HCT116 (cell line): ENCODE measurements around the gene RBM43. TPM values are rescaled to one million over a fixed set of nuclear protein-coding genes. Genes with fewer than 3 reads are reported as not detected.

Source experiments
- ATAC-seq: fragments of 200-7000 bp; cut with Tn5 transposase; 2 replicates; pipeline ENCODE4 v1.9.1; 2020; ENCODE audit warnings: mild to moderate bottlenecking, moderate library complexity
- BruUV-seq: library from RNA; stranded (reverse); fragments of 400-500 nt; replicated peaks from 2 replicates; lab custom pipeline; 2021; lab: Mats Ljungman, UMichigan
- CTCF ChIA-PET: fragments of 300-600 bp; sonication (Branson Sonifier 250); formaldehyde crosslinking; loops from one replicate; lab custom pipeline; 2021; ENCODE audit warnings: antibody characterized with exemption; lab: Charles Lee
- POLR2A ChIA-PET: fragments of 300-600, 350-600 bp; sonication (Branson Sonifier 250); formaldehyde crosslinking; loops from one replicate; lab custom pipeline; 2021; ENCODE audit warnings: antibody characterized with exemption; lab: Charles Lee
- RAD21 ChIA-PET, 2 experiments: fragments of 300-600 bp; sonication (Branson Sonifier 250); formaldehyde crosslinking; loops; one replicate each; lab custom pipeline; 2023; ENCODE audit warnings: low total read pairs in 2 of 2; ENCODE audit not compliant: uncharacterized antibody in 2 of 2, unreplicated experiment in 2 of 2, low non-redundant PET in 1 of 2; lab: Charles Lee
- DNase-seq: peaks from one replicate; pipeline ENCODE4 v3.0.0-alpha.2; 2010; ENCODE audit warnings: low read depth, low spot score
- H2AFZ ChIP-seq: fragments of 200-600 bp; shearing (Covaris generic), sonication (generic); 2 replicates; pipeline ENCODE4 v1.6.1; 2017; ENCODE audit warnings: low read depth, mixed run types, mixed read lengths, antibody characterized with exemption, low read length; ENCODE audit not compliant: poor library complexity, severe bottlenecking
- H3K27ac ChIP-seq: 2 replicates; pipeline ENCODE4 v1.5.1; 2012; ENCODE audit warnings: low read depth, low read length
- H3K27me3 ChIP-seq: fragments of 200-600 bp; sonication (generic); 2 replicates; pipeline ENCODE4 v1.6.1; 2016; ENCODE audit warnings: mixed run types, low read length, mixed read lengths; ENCODE audit not compliant: insufficient read depth
- H3K36me3 ChIP-seq, 2 experiments: fragments of 200-500 bp in 1 of 2; fragments of 200-600 bp in 1 of 2; sonication (Bioruptor generic) in 1 of 2; sonication (generic) in 1 of 2; 2 replicates each; pipeline versions ENCODE4 v1.5.1 to v1.6.1; 2014 to 2016; ENCODE audit warnings: low read length in 2 of 2, inconsistent platforms in 1 of 2, mixed read lengths in 1 of 2, mixed run types in 1 of 2; ENCODE audit not compliant: insufficient read depth in 2 of 2, control insufficient read depth in 1 of 2
- H3K4me1 ChIP-seq, 2 experiments: fragments of 200-600 bp in 1 of 2; sonication (generic) in 1 of 2; 2 replicates each; pipeline versions ENCODE4 v1.5.1 to v1.6.1; 2012 to 2017; ENCODE audit warnings: low read length in 2 of 2, inconsistent platforms in 1 of 2, mild to moderate bottlenecking in 1 of 2, mixed read lengths in 1 of 2, mixed run types in 1 of 2, moderate library complexity in 1 of 2; ENCODE audit not compliant: insufficient read depth in 2 of 2, control insufficient read depth in 1 of 2
- H3K4me2 ChIP-seq: fragments of 200-600 bp; sonication (generic); 2 replicates; pipeline ENCODE4 v1.6.1; 2017; ENCODE audit warnings: mixed run types, low read length, mixed read lengths
- H3K4me3 ChIP-seq, 2 experiments: fragments of 200-600 bp in 1 of 2; sonication (generic) in 1 of 2; replicated peaks in 1 of 2; 2 replicates each; pipeline ENCODE4 v1.5.1; 2011 to 2016; ENCODE audit warnings: low read length in 2 of 2, control low read depth in 1 of 2, low read depth in 1 of 2, mild to moderate bottlenecking in 1 of 2, mixed read lengths in 1 of 2, mixed run types in 1 of 2
- H3K79me2 ChIP-seq: fragments of 200-600 bp; sonication (generic); 2 replicates; pipeline ENCODE4 v1.6.1; 2017; ENCODE audit warnings: mild to moderate bottlenecking, mixed run types, low read length, moderate library complexity, mixed read lengths; ENCODE audit not compliant: insufficient read depth
- H3K9ac ChIP-seq: fragments of 200-600 bp; sonication (generic); 2 replicates; pipeline ENCODE4 v1.6.1; 2016; ENCODE audit warnings: low read length, mixed read lengths
- H3K9me2 ChIP-seq: fragments of 200-600 bp; sonication (generic), shearing (Covaris generic); 2 replicates; pipeline ENCODE4 v1.6.1; 2017; ENCODE audit warnings: mixed run types, mild to moderate bottlenecking, moderate library complexity; ENCODE audit not compliant: insufficient read depth
- H3K9me3 ChIP-seq, 2 experiments: fragments of 200-500 bp in 1 of 2; fragments of 200-600 bp in 1 of 2; sonication (Bioruptor generic) in 1 of 2; sonication (generic) in 1 of 2; 2 replicates each; pipeline ENCODE4 v1.6.1; 2014 to 2017; ENCODE audit warnings: low read length in 2 of 2, mixed read lengths in 2 of 2, inconsistent platforms in 1 of 2, low read depth in 1 of 2, mild to moderate bottlenecking in 1 of 2, mixed run types in 1 of 2, moderate library complexity in 1 of 2; ENCODE audit not compliant: control insufficient read depth in 1 of 2, insufficient read depth in 1 of 2
- H4K20me1 ChIP-seq: fragments of 200-600 bp; sonication (generic), shearing (Covaris generic); 2 replicates; pipeline ENCODE4 v1.6.1; 2017; ENCODE audit warnings: mixed run types, mild to moderate bottlenecking, moderate library complexity; ENCODE audit not compliant: insufficient read depth
- ELF1 ChIP-seq: IDR thresholded peaks from 2 replicates; pipeline ENCODE4 v1.6.1; 2012; ENCODE audit warnings: low read depth, borderline replicate concordance
- EZH2 ChIP-seq: fragments of 200-600 bp; sonication (generic); IDR thresholded peaks from 2 replicates; pipeline ENCODE4 v1.6.1; 2017; ENCODE audit warnings: antibody characterized with exemption, mixed run types
- RAD21 ChIP-seq: IDR thresholded peaks from 2 replicates; pipeline ENCODE4 v1.6.1; 2012; ENCODE audit warnings: low read depth, mild to moderate bottlenecking
- SIN3A ChIP-seq: IDR thresholded peaks from 2 replicates; pipeline ENCODE4 v1.6.1; 2012; ENCODE audit warnings: low read depth
- SRF ChIP-seq: IDR thresholded peaks from 2 replicates; pipeline ENCODE4 v1.6.1; 2012; ENCODE audit warnings: low read depth
- TCF7L2 ChIP-seq: IDR thresholded peaks from 2 replicates; pipeline ENCODE4 v1.7.0; 2011; ENCODE audit warnings: borderline replicate concordance, inconsistent platforms; ENCODE audit not compliant: insufficient read depth, insufficient read length; ENCODE audit errors: extremely low read depth
- YY1 ChIP-seq: IDR thresholded peaks from 2 replicates; pipeline ENCODE4 v1.6.1; 2011; ENCODE audit warnings: low read length, low read depth, moderate library complexity, mild to moderate bottlenecking; ENCODE audit not compliant: insufficient replicate concordance; ENCODE audit errors: extremely low read depth
- ZFX ChIP-seq: fragments of 450-650 bp; IDR thresholded peaks from 2 replicates; pipeline ENCODE4 v1.6.1; 2017
- intact Hi-C: fragments of 100-400 bp; cut with micrococcal nuclease; formaldehyde crosslinking; loops from 2 replicates; pipeline ENCODE4 v1.10.0; 2022
- total RNA-seq: library from RNA; stranded (reverse); gene quantifications from one replicate; pipeline ENCODE4 v1.2.1, GENCODE V29; 2021; ENCODE audit not compliant: unreplicated experiment
- TF ChIP-seq, protein P1 (sequence below), 3 experiments: fragments of 200-600 bp in 1 of 3; sonication (generic) in 1 of 3; IDR thresholded peaks in 2 of 3; conservative IDR thresholded peaks in 1 of 3; 2 replicates each; pipeline ENCODE4 v1.5.1; 2012 to 2017; ENCODE audit warnings: low read depth in 2 of 3, low read length in 2 of 3, antibody characterized with exemption in 1 of 3, borderline replicate concordance in 1 of 3, control low read depth in 1 of 3, mild to moderate bottlenecking in 1 of 3, mixed read lengths in 1 of 3, mixed run types in 1 of 3, moderate library complexity in 1 of 3; ENCODE audit not compliant: insufficient read depth in 1 of 3
- TF ChIP-seq, protein P2 (sequence below): IDR thresholded peaks from 2 replicates; pipeline ENCODE4 v1.6.1; 2012; ENCODE audit warnings: low read depth
- TF ChIP-seq, protein P3 (sequence below): IDR thresholded peaks from 2 replicates; pipeline ENCODE4 v1.6.1; 2011; ENCODE audit warnings: mild to moderate bottlenecking, low read length, moderate library complexity; ENCODE audit not compliant: insufficient replicate concordance; ENCODE audit errors: extremely low read depth

Gene RBM43
- total RNA-seq, 1 experiment from 2014 or later, result 3.3 TPM

DNA sequence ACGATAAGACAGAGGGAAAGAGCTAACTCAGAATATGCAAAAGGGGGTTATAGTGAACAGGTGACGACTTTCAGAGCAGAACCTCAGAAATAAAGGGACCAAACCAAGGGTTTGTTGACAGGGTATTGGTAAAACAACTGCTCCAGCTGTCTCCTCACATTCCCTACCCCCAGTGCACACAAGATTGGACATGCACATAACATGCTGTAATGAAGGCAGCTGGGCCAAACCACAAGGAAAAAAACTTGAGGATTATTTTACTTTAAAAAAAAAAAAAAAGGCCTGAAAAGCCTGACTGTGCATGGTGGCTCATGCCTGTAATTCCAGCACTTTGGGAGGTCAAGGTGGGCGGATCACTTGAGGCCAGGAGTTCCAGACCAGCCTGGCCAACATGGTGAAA lies 3.5 kb downstream of the RBM43 start (continued):
- TF ChIP-seq YY1, result no peak

DNA sequence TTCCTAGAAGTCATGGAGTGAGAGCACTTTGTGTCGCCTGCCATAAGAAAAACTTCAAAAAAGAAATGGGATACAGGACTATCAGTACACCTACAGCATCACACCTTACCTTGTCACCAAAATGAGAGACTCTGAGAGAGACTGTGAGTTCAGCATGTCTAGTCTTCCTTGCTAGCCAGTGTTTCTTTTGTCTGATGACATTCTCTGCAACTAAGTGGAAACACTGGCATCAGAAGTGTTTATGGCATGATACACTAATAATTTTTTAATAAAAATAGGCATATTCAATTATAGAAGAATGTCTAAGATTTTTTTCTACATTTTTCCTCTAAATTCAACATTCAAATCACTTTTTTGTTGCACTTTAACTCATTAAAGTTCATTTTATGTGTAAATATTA lies 9.0 kb downstream of the RBM43 start:
- Histone ChIP-seq H3K4me1 (no peaks in the 10 kb centered on the region), H2AFZ (no peak overlapping the region)
- DNase-seq, result no peak
- TF ChIP-seq TCF7L2, result no peak
- no peak for TF ChIP-seq ZFX
- TF ChIP-seq RAD21, result no peak
- TF ChIP-seq ELF1, result no peak
- no peak for TF ChIP-seq SRF
- TF ChIP-seq EZH2, result no peak
- TF ChIP-seq SIN3A, result no peak
- TF ChIP-seq, protein P1, sequence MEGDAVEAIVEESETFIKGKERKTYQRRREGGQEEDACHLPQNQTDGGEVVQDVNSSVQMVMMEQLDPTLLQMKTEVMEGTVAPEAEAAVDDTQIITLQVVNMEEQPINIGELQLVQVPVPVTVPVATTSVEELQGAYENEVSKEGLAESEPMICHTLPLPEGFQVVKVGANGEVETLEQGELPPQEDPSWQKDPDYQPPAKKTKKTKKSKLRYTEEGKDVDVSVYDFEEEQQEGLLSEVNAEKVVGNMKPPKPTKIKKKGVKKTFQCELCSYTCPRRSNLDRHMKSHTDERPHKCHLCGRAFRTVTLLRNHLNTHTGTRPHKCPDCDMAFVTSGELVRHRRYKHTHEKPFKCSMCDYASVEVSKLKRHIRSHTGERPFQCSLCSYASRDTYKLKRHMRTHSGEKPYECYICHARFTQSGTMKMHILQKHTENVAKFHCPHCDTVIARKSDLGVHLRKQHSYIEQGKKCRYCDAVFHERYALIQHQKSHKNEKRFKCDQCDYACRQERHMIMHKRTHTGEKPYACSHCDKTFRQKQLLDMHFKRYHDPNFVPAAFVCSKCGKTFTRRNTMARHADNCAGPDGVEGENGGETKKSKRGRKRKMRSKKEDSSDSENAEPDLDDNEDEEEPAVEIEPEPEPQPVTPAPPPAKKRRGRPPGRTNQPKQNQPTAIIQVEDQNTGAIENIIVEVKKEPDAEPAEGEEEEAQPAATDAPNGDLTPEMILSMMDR (IDR thresholded peaks at IDR 0.05 in 2 of 3, conservative IDR thresholded peaks at IDR 0.05 in 1 of 3; ENCODE audit: borderline replicate concordance in 1 of 3, insufficient read depth in 1 of 3, low read depth in 2 of 3, low read length in 2 of 3), result no peak
- TF ChIP-seq, protein P2, sequence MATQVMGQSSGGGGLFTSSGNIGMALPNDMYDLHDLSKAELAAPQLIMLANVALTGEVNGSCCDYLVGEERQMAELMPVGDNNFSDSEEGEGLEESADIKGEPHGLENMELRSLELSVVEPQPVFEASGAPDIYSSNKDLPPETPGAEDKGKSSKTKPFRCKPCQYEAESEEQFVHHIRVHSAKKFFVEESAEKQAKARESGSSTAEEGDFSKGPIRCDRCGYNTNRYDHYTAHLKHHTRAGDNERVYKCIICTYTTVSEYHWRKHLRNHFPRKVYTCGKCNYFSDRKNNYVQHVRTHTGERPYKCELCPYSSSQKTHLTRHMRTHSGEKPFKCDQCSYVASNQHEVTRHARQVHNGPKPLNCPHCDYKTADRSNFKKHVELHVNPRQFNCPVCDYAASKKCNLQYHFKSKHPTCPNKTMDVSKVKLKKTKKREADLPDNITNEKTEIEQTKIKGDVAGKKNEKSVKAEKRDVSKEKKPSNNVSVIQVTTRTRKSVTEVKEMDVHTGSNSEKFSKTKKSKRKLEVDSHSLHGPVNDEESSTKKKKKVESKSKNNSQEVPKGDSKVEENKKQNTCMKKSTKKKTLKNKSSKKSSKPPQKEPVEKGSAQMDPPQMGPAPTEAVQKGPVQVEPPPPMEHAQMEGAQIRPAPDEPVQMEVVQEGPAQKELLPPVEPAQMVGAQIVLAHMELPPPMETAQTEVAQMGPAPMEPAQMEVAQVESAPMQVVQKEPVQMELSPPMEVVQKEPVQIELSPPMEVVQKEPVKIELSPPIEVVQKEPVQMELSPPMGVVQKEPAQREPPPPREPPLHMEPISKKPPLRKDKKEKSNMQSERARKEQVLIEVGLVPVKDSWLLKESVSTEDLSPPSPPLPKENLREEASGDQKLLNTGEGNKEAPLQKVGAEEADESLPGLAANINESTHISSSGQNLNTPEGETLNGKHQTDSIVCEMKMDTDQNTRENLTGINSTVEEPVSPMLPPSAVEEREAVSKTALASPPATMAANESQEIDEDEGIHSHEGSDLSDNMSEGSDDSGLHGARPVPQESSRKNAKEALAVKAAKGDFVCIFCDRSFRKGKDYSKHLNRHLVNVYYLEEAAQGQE, result no peak
- TF ChIP-seq, protein P3, sequence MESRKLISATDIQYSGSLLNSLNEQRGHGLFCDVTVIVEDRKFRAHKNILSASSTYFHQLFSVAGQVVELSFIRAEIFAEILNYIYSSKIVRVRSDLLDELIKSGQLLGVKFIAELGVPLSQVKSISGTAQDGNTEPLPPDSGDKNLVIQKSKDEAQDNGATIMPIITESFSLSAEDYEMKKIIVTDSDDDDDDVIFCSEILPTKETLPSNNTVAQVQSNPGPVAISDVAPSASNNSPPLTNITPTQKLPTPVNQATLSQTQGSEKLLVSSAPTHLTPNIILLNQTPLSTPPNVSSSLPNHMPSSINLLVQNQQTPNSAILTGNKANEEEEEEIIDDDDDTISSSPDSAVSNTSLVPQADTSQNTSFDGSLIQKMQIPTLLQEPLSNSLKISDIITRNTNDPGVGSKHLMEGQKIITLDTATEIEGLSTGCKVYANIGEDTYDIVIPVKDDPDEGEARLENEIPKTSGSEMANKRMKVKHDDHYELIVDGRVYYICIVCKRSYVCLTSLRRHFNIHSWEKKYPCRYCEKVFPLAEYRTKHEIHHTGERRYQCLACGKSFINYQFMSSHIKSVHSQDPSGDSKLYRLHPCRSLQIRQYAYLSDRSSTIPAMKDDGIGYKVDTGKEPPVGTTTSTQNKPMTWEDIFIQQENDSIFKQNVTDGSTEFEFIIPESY, result no peak
- TF ChIP-seq, all 23 proteins: peak for 0
- Histone ChIP-seq H3K27ac (no peak overlapping the region), H3K79me2 (no peaks in the 10 kb centered on the region), H3K9me2 (no peaks in the 10 kb centered on the region), H3K36me3 (no peaks in the 10 kb centered on the region), H3K9ac (no peak overlapping the region), H3K4me3 (no peak overlapping the region), H4K20me1 (no peaks in the 10 kb centered on the region), H3K27me3 (no peaks in the 10 kb centered on the region), H3K4me2 (no peak overlapping the region), H3K9me3 (peaks cover 3 to 6% of the 10 kb centered on the region in 2 experiments; a peak in 2 of 4 replicates)
- POLR2A ChIA-PET, result no interaction called here
- intact Hi-C loops, result no loop called here
- RAD21 ChIA-PET, result no interaction called here
- ATAC-seq, result no peak
- no TSS peak for BruUV-seq
- CTCF ChIA-PET, result no interaction called here
